GM18526 (cell line): Measurements from ENCODE around the gene PRR16.

Experiments
- POLR2A ChIP-seq: IDR thresholded peaks from 3 replicates; pipeline ENCODE4 v1.6.1; 2011; ENCODE audit not compliant: insufficient read length; ENCODE audit errors: extremely low read depth

Gene PRR16

DNA sequence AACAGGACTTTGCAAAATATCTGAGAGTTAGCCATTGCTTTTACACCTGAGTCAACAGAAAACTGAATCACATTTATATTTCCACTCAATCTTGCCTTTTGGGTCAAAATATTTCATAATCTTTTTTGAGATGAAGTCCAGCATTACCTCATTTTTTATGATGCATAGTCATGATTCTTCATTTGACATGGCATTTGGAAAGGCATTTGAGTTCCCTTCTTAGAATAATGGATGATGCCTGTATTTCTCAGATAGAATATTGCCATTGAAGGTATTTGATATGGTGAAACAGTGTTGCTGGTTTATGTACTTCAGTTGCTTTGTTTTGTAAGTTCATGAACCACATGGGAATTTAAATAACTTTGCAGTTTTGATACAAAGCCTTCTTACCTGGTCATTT, 180.4 kb downstream of the PRR16 start:
- no peak for TF ChIP-seq POLR2A

DNA sequence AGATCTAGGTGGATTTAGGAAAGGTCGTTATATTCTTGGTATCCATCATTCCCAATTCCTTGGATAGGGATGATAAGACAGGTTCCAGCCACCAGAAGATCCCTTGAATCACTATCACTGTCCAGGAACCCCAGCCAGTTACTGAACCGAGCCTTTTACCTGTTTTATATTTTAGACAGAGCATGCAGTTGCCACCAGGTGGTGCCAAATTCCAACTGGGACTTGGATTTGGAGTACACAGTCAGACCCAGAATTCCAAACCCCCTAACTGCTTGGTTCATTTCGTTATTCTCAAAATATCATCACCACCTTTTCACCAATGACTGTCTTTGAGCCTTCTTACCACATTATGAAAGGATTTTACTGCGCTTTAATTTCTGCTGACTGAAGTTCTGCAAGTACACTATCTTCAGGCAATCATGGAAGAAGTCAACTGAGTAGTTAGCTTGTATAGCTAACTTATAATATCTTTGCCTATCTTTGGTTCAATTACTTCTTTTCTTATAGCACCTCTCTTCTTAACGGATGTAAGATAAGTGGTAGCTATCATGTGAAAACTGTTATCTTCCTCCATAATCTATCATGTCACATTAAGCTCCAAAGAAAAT, 191.8 kb downstream of the PRR16 start:
- TF ChIP-seq POLR2A, result no peak

DNA sequence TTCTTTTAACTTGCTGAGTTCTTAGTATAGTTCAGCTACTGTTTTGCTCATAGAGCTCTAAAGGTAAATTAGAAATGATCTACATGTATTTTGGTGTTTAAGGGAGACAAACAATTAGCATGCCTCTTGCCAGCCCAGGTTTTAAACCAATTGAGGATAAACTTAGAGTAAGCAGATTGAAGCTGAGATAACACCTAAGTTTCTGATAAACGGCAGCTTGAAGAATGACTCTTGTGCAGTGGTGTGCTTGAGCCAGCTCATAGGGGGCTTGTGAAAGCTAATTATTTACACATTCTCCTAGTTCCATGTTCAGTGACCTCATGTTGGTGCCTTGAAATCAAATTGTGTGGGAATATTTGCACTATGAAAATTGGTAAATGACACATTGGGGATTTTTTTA, 193.0 kb downstream of the PRR16 start:
- TF ChIP-seq POLR2A, result no peak

DNA sequence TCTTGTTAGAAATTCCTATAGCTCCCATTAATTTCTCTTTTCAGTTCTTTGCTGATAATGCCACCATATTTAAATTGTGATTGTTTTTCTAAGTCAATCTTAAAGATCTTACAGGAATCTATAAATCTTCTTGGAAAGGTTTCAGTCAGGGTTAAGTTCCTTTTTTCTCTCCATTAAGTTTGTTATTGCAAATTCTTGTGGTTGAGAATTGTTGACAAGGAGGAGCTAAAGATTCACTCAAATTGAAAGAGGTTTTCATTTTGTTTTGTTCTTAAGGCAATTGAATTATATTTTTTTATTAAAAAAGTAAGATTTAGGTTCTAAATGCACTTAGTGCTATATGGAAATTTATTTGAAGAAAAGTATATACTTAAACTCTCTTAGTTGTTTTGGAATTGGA, 213.4 kb downstream of the PRR16 start:
- no peak for TF ChIP-seq POLR2A

DNA sequence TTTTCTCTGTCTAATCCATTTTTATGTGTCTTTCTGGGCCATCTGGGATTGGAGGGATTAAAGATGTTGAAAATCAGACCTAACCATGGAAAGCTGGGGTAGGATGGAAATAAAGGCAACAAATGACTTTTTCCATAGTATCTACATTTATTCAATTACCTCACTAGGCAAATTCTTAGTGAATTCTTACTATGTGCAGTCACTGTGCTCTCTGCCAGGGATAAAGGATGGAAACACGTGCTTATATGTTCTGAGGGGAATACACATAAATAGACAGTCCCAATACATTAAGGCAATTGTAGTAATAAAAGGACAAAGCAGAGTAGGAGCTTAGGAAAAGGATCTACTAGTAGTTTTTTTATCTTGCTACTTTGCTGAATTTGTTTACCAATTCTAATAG, 214.2 kb downstream of the PRR16 start:
- no peak for TF ChIP-seq POLR2A

DNA sequence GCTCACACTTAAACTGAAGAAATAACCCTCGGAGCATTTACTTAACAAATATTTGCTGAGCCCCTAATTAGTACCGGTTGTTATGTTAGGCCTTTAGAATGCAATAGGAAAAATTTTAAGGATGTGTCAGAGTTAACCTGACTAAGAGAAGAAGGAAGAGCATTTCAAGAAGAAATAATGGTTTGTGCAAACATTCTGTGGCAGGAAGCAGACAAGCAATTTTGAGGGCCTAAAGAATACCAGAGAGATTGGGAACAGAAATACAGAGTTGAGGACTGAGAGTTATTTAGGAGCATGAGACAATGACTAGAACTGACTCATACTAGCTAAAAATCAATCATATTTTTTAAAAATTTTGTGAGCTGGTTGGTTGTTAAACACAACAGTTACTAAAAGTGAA, 218.8 kb downstream of the PRR16 start:
- no peak for TF ChIP-seq POLR2A

DNA sequence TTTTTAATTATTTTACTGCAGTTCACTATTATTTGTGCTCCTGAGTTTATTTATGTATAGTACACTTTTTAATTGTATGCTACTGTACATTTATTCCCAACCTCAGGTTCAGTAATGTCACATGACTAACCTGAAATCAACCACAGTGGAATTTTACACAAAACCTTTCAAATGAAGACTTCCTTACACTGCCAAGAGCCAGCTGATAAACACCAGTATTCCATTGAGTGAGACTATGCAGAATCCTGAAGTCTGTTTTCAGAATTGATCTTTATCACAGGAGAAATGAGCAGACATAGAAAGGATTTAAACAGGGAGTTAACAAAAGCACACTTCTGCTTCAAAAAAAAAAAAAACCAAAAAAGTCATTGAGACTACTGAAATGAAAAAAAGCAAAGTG, 219.5 kb downstream of the PRR16 start:
- no peak for TF ChIP-seq POLR2A

DNA sequence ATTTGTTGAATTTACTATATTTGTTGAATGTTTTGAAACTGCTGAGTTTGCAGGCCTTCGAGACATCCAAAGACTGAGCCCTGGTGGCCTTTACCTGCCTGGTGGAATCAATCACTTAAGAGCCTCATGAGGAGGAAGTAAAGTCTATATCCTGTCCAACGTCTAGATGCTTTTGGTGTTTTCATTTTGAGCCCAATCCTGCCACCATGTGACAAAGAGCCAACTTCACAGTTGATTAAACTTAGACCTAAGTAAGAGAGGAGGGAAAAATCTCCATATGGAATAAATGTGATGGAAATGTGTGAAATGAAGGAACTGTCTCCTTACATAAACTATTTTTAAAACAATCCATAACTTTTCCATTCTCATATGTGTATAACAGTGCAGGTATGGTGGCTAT, 220.1 kb downstream of the PRR16 start:
- no peak for TF ChIP-seq POLR2A

DNA sequence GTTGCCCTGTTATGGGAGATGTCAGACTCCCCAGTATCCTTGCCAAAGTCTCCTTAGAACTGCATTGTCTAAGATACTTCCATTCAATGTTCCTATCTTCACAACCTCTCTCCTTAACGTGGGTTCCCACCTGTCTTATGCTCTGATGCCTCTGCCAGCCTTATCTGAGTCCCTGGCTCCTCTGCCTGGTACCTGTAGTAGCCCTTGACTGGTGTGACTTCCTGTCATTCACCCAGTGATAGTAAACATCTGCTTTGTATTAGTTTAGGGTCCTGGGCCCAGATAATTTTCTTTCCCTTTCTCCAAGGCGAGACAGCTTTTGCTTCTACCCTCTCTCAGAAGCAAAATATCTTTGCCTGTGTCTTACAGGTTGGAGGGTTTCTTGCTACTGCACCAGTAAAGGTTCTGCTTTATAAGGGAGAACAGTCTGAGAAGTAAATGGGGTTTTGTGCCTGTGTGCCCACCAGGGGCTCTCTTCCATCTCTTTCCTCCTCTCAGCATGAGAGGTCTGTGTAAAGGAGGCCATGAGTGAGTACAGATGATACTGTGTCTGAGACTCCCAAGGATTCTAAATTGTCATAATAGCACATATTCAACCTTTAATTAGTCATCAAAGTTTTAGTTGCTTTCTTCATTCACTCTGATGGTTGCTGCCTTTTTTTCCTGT, 220.8 kb downstream of the PRR16 start:
- no peak for TF ChIP-seq POLR2A

DNA sequence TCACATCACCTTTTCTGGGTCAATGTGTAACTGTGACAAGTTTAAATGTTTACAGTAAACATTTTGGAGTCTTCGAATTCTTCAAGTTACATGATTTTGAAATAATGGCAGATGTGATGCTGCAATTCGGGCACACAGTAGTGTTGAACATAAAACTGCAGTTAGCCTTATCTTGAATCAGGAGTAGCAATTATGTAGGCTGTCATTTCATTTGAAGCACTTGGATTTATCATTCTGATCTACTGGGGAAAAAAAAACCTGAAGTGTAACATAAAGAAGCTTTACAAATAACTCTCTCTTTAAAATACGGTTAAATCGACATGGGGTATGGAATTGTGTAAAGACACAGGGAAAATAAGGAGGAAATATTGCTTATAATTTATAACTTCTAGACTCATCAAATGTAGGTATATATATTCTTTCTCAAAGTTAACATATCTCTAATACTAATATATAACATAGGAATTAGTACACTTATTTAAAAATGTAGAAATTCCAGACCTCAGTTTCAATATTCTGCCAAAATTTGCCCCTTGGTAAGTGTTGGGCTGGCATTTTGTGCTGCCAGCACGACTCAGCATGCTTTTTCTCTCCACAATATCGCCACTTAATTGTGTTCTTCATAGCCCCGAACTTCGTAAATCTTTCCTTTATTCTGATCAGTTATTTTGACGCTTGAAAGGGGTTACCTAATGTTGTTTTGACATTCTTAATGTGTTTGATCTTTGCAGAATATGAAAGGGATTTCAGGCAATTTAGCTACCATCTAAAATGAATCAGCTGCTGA, 226.7 kb downstream of the PRR16 start:
- no peak for TF ChIP-seq POLR2A

DNA sequence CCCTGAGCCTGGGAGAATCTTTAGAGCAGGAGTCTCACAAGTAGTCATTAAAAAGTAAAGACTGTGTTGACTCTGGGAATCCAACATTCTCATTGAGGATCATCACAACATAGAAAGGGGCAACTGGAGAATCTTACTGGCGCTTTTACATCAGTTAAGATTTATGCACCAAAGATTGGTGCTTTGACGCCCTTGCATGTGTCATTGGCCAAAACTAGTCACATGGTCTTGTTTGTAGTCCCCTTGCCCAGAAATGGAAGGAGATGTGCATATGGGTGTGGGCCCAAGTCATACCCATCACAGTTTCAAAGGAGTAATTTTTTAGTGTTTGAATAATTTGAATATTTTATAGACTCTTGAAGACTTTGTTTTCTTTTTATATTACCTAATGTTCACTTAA, 228.2 kb downstream of the PRR16 start:
- no peak for TF ChIP-seq POLR2A

DNA sequence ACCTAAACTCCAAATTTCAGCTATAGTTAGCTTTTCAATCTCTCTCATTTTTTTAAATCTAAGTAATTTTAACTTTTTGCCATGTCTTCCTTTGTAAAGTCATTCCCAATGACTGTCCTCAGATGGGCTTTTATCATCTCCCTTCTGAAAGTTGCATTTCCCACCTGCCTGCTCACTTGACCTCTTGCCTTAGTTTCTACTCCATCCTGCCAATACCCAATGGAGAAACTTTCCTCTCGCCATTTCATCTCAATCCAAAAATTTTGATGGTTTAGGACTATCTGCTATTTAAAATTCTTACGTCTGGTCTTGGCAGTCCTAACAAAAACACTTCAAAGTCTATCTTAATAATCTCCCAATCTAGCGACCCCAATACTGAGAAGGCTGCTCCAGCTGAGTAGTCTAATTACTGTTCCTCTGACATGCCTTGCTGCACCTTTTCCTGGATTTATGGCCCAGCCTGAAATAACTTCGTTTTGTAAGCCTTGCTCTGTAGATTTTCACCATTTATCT, 231.3 kb downstream of the PRR16 start:
- TF ChIP-seq POLR2A, result no peak

DNA sequence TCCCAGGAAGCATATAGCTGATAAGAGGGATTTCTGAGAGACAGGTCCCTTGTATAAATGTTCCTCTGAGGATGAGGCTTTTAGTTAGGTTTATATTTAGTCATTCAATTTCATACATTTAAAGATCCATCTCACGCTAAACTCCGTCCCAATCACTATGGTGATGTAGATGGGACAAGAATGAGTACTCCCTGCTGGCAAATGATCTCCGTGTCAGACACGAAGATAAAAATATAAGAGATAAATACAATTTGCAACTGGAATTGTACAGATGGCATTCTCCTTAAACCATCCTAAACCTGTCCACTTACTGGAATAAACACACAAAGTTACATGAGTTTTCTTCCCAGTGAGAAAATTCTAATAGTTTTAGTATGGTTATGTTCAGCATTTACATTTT, 233.0 kb downstream of the PRR16 start:
- TF ChIP-seq POLR2A, result no peak

DNA sequence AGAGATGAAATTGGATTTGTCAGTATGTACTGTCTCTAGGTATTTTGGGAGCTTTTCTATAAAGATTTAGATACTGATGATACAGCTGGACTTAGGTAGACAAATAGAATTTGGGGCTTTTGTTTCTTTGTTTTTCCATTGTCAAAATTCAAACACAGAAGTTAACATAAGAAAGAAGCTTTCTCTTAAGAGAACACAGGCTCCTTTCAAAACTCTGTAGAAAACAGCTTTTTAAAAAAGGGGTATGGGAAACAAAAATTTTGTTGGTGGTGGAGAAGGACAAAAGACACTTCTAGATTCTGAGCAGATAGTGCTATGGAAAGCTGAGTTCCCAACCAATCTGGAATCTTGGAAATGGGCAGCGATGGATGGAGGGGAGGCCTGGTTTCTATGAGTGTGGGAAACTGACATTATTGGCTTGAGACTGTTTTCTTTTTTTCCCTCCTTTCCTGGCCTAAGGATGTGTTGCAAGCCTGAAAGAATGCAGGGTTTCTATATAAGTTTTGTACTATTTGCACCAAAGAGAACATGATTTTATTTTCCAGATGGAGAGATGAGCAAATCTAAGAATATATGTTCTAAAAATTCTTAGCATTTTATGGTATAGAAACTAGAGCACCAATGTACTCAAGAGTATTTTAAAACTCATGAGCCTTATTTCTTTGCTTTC, 240.0 kb downstream of the PRR16 start:
- TF ChIP-seq POLR2A, result no peak

DNA sequence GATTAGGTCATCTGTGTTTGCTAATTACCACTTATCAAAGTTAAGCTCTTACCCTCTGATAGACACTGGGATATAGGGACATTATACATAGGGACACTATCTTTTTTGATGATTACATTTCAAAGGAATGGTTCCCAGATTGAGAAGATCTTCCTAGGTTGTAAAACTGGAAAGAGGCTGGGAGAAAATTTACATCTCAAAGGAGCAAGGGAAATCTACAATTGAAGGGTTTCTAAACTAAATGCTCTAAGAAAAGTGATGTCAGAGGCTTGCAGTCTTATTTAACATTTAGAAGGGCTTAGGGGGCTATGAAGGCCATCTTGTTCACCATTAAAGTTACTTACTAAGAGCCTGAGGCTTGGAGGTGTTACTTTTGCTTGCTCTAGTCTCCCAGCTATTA, 242.8 kb downstream of the PRR16 start:
- TF ChIP-seq POLR2A, result no peak

DNA sequence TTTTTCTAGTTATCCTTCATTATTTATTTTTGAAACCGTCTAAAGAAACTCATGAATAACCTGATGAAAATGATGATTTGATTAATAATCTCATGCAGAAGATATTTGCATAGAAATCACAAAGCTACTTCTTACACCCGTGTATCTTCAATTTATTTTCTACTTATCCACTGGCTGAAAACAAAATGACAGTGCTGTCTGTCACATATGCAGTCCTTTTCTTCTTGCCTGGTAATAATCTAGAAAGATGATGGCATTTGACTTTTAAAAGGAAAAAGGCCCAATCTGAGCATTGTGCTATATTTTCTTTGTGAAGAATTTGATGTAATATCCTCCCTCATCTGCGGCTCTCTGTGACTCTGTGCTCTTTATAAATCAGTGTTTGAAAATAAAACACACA, 253.3 kb downstream of the PRR16 start:
- no peak for TF ChIP-seq POLR2A
